ENCODE measurements around the gene ATRNL1.

- TF ChIP-seq CTCF (IDR thresholded peaks at IDR 0.05 in 8 of 11, conservative IDR thresholded peaks at IDR 0.05 in 3 of 11) (no peak), POLR2A (IDR thresholded peaks at IDR 0.05) (no peak), POLR2AphosphoS5 (IDR thresholded peaks at IDR 0.05) (no peak)
Measured at GRCh38 chr10:115604627-115605026, 511.5 kb downstream of the ATRNL1 start.
